Common myeloid progenitor, CD34-positive (primary cell): ENCODE data around the gene TAS2R9.
A peak's percentile ranks its signal among the peaks of the same experiment; 100 is the strongest.
"Not testable (repeated sequence)": the region's sequence is repeated elsewhere in the genome, so short reads cannot be mapped to it uniquely, and the experiment has no call there.

ENCODE experiments used
- CTCF ChIA-PET: fragments of 350-600 bp; sonication (Branson Sonifier 250); formaldehyde crosslinking; loops from one replicate; lab custom pipeline; 2021; ENCODE audit warnings: antibody characterized with exemption; lab: Charles Lee
- POLR2A ChIA-PET: fragments of 350-600 bp; sonication (Branson Sonifier 250); formaldehyde crosslinking; loops from one replicate; lab custom pipeline; 2021; ENCODE audit warnings: antibody characterized with exemption; lab: Charles Lee
- DNase-seq, 3 donors: peaks; one replicate each; pipeline versions ENCODE4 v3.0.0 to v3.0.0-alpha.2; 2013
- H3K27ac ChIP-seq, 2 experiments: 1 replicate in 1 of 2; 2 replicates in 1 of 2; pipeline ENCODE4 v1.7.0; 2013; ENCODE audit warnings: inconsistent platforms in 2 of 2, low read length in 2 of 2, mild to moderate bottlenecking in 2 of 2, low read depth in 1 of 2, moderate library complexity in 1 of 2; ENCODE audit not compliant: severe bottlenecking in 2 of 2, insufficient read depth in 1 of 2, poor library complexity in 1 of 2
- H3K27me3 ChIP-seq, 5 experiments: replicated peaks in 2 of 5; 1 replicate in 3 of 5; 2 replicates in 2 of 5; pipeline versions ENCODE4 v1.6.1 to v1.7.0; 2013; ENCODE audit warnings: low read length in 4 of 5, mild to moderate bottlenecking in 2 of 5, moderate library complexity in 2 of 5, inconsistent platforms in 1 of 5; ENCODE audit not compliant: insufficient read depth in 5 of 5, control insufficient read depth in 4 of 5
- H3K36me3 ChIP-seq, 4 experiments: 1 replicate in 2 of 4; 2 replicates in 2 of 4; pipeline versions ENCODE4 v1.6.1 to v1.7.0; 2013; ENCODE audit warnings: low read length in 3 of 4, control low read depth in 1 of 4, mild to moderate bottlenecking in 1 of 4; ENCODE audit not compliant: control insufficient read depth in 4 of 4, insufficient read depth in 4 of 4
- H3K4me1 ChIP-seq, 4 experiments: 1 replicate in 3 of 4; 2 replicates in 1 of 4; pipeline versions ENCODE4 v1.6.1 to v1.7.1; 2013; ENCODE audit warnings: low read length in 3 of 4, mild to moderate bottlenecking in 3 of 4, control low read depth in 1 of 4, inconsistent platforms in 1 of 4, moderate library complexity in 1 of 4; ENCODE audit not compliant: control insufficient read depth in 4 of 4, insufficient read depth in 4 of 4; ENCODE audit errors: control extremely low read depth in 1 of 4
- H3K4me3 ChIP-seq, 7 experiments: 1 replicate in 4 of 7; 2 replicates in 3 of 7; pipeline versions ENCODE4 v1.5.1 to v1.7.0; 2013; ENCODE audit warnings: mild to moderate bottlenecking in 7 of 7, low read length in 6 of 7, moderate library complexity in 6 of 7, inconsistent platforms in 2 of 7, low read depth in 2 of 7, control low read depth in 1 of 7; ENCODE audit not compliant: insufficient read depth in 4 of 7, control insufficient read depth in 1 of 7; ENCODE audit errors: extremely low read depth in 1 of 7
- H3K9me3 ChIP-seq, 5 experiments: 1 replicate in 4 of 5; 2 replicates in 1 of 5; pipeline versions ENCODE4 v1.6.1 to v1.7.1; 2013; ENCODE audit warnings: low read length in 4 of 5, mild to moderate bottlenecking in 2 of 5, inconsistent platforms in 1 of 5, low read depth in 1 of 5, moderate library complexity in 1 of 5; ENCODE audit not compliant: control insufficient read depth in 4 of 5, insufficient read depth in 2 of 5; ENCODE audit errors: control extremely low read depth in 1 of 5
- WGBS: methylation state at CpG from one replicate; pipeline ENCODE4 v1.1.5; 2013; ENCODE audit not compliant: insufficient coverage; 5-methylcytosine and 5-hydroxymethylcytosine counted together

TAS2R9 gene

DNA sequence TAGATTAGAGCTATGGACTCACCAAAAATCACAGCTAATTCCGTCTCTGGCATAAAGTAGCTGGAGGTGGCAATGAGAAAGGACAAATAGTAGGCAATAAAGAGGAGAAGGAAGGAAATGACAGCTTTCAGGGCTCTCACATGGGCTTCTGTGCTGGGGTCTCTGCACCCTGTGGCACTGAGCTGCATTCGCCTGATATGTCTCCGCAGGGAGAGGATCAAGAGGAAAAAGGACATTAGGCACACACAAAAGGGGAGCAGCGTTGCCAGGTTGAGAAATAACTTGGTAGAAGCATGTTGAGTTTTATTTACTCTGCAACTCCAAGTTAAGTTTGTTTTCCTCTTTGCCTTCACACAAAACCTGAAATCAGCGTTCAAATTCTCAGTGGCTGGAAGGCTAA lies 8.2 kb downstream of the TAS2R9 start:
- 91% methylated on average over 5 of the region's 5 CpGs for WGBS
- POLR2A ChIA-PET: no interaction called here
- CTCF ChIA-PET: no interaction called here

DNA sequence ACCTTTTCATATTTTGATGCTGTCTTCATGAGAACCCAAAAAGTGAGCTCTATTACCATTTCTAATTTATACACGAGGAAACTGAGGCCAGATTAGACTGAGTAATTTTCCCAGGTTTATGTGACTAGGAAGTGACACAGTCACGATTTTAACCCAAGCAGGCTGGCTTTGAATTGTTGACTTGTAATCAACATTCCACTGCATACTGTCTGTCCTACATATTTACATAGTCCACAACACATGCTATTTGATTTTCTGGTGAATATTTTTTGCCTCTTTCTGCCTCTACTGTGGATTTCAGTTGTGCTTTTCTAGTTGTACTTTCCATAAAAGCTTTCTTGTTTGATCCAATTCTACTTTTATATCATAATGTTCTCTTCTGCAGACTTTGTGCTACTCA lies 15.7 kb downstream of the TAS2R9 start:
- no peak overlapping the region for H3K27ac ChIP-seq
- ChIA-PET CTCF (no interaction called here), POLR2A (no interaction called here)
- DNase-seq: no peak
- H3K4me3 ChIP-seq: no peak overlapping the region
- H3K9me3 ChIP-seq: no peaks in the 10 kb centered on the region
- no peaks in the 10 kb centered on the region for H3K27me3 ChIP-seq
- no peaks in the 10 kb centered on the region for H3K4me1 ChIP-seq
- H3K36me3 ChIP-seq: no peaks in the 10 kb centered on the region
- WGBS: 86% methylated on average over 1 of the region's 2 CpGs

More for the DNA sequence above, 8.2 kb downstream of the TAS2R9 start:
- DNase-seq: no peak
- Histone ChIP-seq H3K4me3 (no peak overlapping the region), H3K27me3 (no peaks in the 10 kb centered on the region), H3K4me1 (no peaks in the 10 kb centered on the region), H3K9me3 (no peaks in the 10 kb centered on the region), H3K36me3 (no peaks in the 10 kb centered on the region), H3K27ac (no peak overlapping the region)

- POLR2A ChIA-PET, H3K4me3 ChIP-seq, H3K4me1 ChIP-seq, DNase-seq, H3K36me3 ChIP-seq, H3K9me3 ChIP-seq, H3K27me3 ChIP-seq, H3K27ac ChIP-seq, CTCF ChIA-PET: not testable (repeated sequence)
- 97% methylated on average over 4 of the region's 4 CpGs for WGBS
These were observed 18.2 kb downstream of the TAS2R9 start for GRCh38 chr12:10791769-10792168.

DNA sequence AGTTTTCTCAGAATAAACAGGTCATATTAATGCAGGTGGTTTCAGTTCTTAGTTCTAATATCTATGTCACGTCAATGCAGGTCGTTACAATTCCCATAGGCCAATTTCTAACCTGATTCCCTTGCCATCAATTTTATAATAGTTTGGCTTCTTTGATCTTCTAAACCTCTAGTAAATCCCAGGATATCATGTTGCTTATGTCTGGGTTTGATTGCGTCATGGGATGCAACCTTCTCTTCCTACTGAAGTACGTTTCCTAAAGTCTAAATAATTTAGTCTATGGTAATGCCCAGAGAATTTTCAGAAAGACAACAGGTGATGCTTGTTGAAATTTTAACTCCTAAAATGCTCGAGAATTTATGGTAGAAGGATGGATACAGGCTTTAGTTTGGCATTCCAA lies 26.7 kb downstream of the TAS2R9 start:
- H3K4me3 ChIP-seq: no peak overlapping the region
- H3K9me3 ChIP-seq: no peaks in the 10 kb centered on the region
- 100% methylated on average over 1 of the region's 5 CpGs for WGBS
- ChIA-PET CTCF (interaction anchor here (1.1 to 1.3 kb wide), 2 partner anchors 12 to 705 kb away, joined by 3 to 4 read pairs; no protein-coding TSS in a partner anchor), POLR2A (no interaction called here)
- DNase-seq: no peak
- no peak overlapping the region for H3K27ac ChIP-seq
- H3K36me3 ChIP-seq: no peaks in the 10 kb centered on the region
- H3K4me1 ChIP-seq: no peaks in the 10 kb centered on the region
- no peaks in the 10 kb centered on the region for H3K27me3 ChIP-seq

DNA sequence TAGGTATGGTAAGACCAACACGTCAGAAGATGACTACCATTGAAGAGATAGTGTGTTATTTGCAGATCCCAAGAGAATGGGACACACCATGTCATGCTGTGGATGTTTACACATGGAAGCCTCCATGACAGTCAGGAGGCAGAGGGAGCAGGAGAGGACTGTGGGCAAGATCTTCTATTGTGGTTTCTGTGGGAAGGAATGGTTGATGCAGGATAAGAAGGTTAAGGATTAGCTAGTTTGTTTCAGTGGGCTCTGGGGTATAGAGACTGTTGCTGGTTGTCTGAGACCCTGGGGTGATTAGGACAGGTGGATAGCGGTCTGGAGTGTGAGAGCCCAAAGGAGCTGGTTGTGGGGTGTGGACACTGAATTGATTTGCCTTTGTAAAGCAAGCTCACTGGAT lies 30.9 kb downstream of the TAS2R9 start:
- H3K27ac ChIP-seq: no peak overlapping the region
- no peaks in the 10 kb centered on the region for H3K36me3 ChIP-seq
- POLR2A ChIA-PET: no interaction called here
- CTCF ChIA-PET: interaction anchor here (0.5 to 1.9 kb wide), 3 partner anchors 8 to 112 kb away, joined by 3 to 7 read pairs (median 4); no protein-coding TSS in a partner anchor
- DNase-seq: no peak
- WGBS: 92% methylated on average over 2 of the region's 2 CpGs
- H3K4me1 ChIP-seq: no peaks in the 10 kb centered on the region
- no peaks in the 10 kb centered on the region for H3K9me3 ChIP-seq
- H3K27me3 ChIP-seq: peaks cover 0 to under 1% (median 0%) of the 10 kb centered on the region in 5 experiments
- H3K4me3 ChIP-seq: no peak overlapping the region

GRCh38 chr12:10771132-10771733 lies 38.7 kb downstream of the TAS2R9 start:
- H3K4me3 ChIP-seq: no peak overlapping the region
- no peaks in the 10 kb centered on the region for H3K9me3 ChIP-seq
- H3K36me3 ChIP-seq: no peaks in the 10 kb centered on the region
- peaks cover 0 to 4% (median 2%) of the 10 kb centered on the region in 5 experiments for H3K27me3 ChIP-seq
- ChIA-PET POLR2A (interaction anchor here (0.6 kb wide), 1 partner anchor 733 kb away, joined by 3 read pairs; no protein-coding TSS in a partner anchor), CTCF (interaction anchor here (0.6 to 8.3 kb wide), 14 partner anchors 9 to 777 kb away, joined by 3 to 87 read pairs (median 3); no protein-coding TSS in a partner anchor)
- peak; percentile 46 to 76 (median 65) for DNase-seq
- WGBS: no CpG with 5 or more reads among the region's 1 CpG
- no peak overlapping the region for H3K27ac ChIP-seq
- H3K4me1 ChIP-seq: no peaks in the 10 kb centered on the region

GRCh38 chr12:10759657-10760056 lies 50.3 kb downstream of the TAS2R9 start:
- no peak for DNase-seq
- no peaks in the 10 kb centered on the region for H3K27me3 ChIP-seq
- 100% methylated on average over 1 of the region's 2 CpGs for WGBS
- no peaks in the 10 kb centered on the region for H3K4me1 ChIP-seq
- H3K27ac ChIP-seq: no peak overlapping the region
- CTCF ChIA-PET: interaction anchor here (1.5 kb wide), 1 partner anchor 8 kb away, joined by 4 read pairs; no protein-coding TSS in a partner anchor
- H3K36me3 ChIP-seq: no peaks in the 10 kb centered on the region
- no peak overlapping the region for H3K4me3 ChIP-seq
- peaks cover 0 to 17% (median 11%) of the 10 kb centered on the region in 5 experiments for H3K9me3 ChIP-seq
- POLR2A ChIA-PET: interaction anchor here (1.6 kb wide), 1 partner anchor 10 kb away, joined by 6 read pairs; no protein-coding TSS in a partner anchor
